Fibroblast of mammary gland (primary cell): ENCODE results near the gene TBC1D30.

Experiments
- DNase-seq: peaks from one replicate; pipeline ENCODE4 v3.0.0-alpha.2; 2010; ENCODE audit warnings: low read depth
- H3K4me3 ChIP-seq: 2 replicates; pipeline ENCODE4 v1.5.1; 2011; ENCODE audit warnings: low read depth, mild to moderate bottlenecking, low read length, moderate library complexity; ENCODE audit not compliant: control insufficient read depth
- CTCF ChIP-seq: conservative IDR thresholded peaks from 2 replicates; pipeline ENCODE4 v1.5.1; 2011; ENCODE audit warnings: low read depth, low read length, inconsistent platforms; ENCODE audit not compliant: control insufficient read depth, insufficient read depth

The TBC1D30 gene

GRCh38 chr12:64883264-64884163, 59.1 kb downstream of the TBC1D30 start:
- H3K4me3 ChIP-seq, result no peak overlapping the region
- no peak for DNase-seq
- TF ChIP-seq CTCF, result peak; percentile 22

- no peak for TF ChIP-seq CTCF
Measured at GRCh38 chr12:64884164-64884542, 59.7 kb downstream of the TBC1D30 start.

GRCh38 chr12:64884728-64885127, 60.3 kb downstream of the TBC1D30 start:
- H3K4me3 ChIP-seq, result no peak overlapping the region
- TF ChIP-seq CTCF, result no peak
- no peak for DNase-seq

More at GRCh38 chr12:64884164-64884542, 59.7 kb downstream of the TBC1D30 start:
- no peak overlapping the region for H3K4me3 ChIP-seq
- no peak for DNase-seq

GRCh38 chr12:64889434-64890216, 65.2 kb downstream of the TBC1D30 start:
- DNase-seq, result peak; percentile 31

GRCh38 chr12:64890873-64891468, 66.5 kb downstream of the TBC1D30 start:
- TF ChIP-seq CTCF, result peak; percentile 72
- no peak overlapping the region for H3K4me3 ChIP-seq
- DNase-seq, result peak; percentile 74

More at GRCh38 chr12:64889434-64890216, 65.2 kb downstream of the TBC1D30 start:
- no peak for TF ChIP-seq CTCF
- no peak overlapping the region for H3K4me3 ChIP-seq

GRCh38 chr12:64891629-64892028, 67.2 kb downstream of the TBC1D30 start:
- DNase-seq, result no peak
- no peak for TF ChIP-seq CTCF
- no peak overlapping the region for H3K4me3 ChIP-seq
